Non-pigmented ciliary epithelial cell (primary cell): Measurements from ENCODE around the gene CPT1C.

Experiments
- DNase-seq: peaks from one replicate; pipeline ENCODE4 v3.0.0-alpha.2; 2010; ENCODE audit warnings: low read depth

CPT1C gene

DNA sequence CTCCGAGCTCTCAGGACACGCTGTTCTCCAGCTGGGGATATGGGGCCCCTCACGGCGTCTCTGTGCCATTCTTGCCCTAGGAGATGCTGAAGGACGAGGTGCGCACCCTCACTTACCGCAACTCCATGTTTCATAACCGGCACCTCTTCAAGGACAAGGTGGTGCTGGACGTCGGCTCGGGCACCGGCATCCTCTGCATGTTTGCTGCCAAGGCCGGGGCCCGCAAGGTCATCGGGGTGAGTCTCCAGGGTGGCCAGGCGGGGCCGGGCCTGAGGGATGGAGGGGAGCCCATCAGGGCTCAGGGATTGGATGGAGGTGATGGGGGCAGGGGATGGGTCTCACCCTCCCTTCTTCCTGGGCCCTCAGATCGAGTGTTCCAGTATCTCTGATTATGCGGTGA, 9.1 kb upstream of the CPT1C start:
- no peak for DNase-seq

DNA sequence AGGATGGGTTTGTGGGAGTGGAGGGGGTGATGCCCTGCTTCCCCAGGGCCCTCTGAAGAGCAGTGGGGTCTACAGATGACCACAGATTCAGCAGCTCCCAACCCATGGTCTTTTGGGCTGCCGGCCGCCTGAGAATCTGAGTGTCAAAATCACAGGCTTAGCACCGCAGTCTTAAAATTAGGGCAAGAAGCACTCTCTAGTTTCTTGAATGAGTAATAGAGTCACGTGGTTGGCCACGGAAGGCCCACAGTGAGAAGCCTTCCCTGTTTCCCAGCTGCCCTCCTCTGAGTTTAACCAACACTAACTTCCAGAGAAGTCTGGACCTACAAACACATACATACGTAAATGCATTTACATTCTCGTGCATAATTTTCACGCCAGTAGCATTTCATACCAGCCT, 8.6 kb upstream of the CPT1C start:
- no peak for DNase-seq

GRCh38 chr19:49683814-49684250, 7.1 kb upstream of the CPT1C start:
- no peak for DNase-seq

- no peak for DNase-seq
Observed at GRCh38 chr19:49684251-49684982, 6.5 kb upstream of the CPT1C start.

- DNase-seq, result no peak
Observed at GRCh38 chr19:49684983-49685553, 5.8 kb upstream of the CPT1C start.

DNA sequence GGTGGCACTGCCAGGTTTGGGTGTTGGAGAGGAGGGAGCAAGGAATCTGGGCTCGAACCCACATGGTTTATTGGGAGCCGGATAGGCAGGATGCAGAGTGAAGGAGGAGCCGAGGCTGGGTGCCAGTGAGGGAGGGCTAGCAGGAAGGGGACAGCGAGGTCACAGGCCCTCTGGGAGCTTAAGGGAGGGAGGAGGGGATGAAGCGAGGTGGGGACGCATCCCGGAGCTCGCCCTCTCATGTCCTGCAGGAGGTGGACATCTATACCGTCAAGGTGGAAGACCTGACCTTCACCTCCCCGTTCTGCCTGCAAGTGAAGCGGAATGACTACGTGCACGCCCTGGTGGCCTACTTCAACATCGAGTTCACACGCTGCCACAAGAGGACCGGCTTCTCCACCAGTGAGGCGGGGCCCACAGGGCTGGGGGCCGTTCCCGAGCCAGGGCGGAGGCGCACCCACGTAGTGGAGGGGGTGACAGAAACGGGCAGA, 5.0 kb upstream of the CPT1C start:
- DNase-seq, result no peak

GRCh38 chr19:49686503-49687088, 4.3 kb upstream of the CPT1C start:
- no peak for DNase-seq

- no peak for DNase-seq
Observed at GRCh38 chr19:49687150-49687549, 3.8 kb upstream of the CPT1C start.

DNA sequence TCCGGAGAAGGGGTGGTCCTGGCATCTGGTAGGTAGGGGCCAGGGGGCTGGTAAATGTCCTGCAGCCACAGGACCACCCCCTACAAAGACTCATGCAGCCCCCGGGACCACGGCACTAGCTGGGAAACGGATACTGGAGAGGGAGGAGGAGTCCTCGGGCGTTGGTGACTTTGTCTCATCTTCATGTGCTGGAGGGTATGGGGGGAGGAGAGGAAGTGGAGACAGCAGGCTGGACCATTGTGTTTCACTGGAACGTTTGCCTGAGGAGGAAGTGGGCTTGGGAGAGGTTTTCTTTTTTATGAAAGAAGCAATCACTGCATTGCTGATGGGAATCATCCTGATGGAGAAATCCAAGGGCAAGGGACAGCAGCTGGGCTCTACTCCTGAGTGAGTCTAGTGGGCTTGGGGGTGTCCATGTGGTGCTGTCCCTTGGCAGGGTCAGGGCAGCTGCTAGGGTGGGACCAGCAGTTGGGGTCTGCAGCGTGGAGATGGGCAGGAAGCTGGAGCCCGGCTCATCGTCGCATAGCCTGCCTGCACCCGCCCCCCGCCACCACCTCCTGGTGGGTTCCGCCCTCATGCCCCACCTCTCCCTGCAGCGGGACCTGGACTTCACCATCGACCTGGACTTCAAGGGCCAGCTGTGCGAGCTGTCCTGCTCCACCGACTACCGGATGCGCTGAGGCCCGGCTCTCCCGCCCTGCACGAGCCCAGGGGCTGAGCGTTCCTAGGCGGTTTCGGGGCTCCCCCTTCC, 3.2 kb upstream of the CPT1C start:
- DNase-seq, result no peak

DNA sequence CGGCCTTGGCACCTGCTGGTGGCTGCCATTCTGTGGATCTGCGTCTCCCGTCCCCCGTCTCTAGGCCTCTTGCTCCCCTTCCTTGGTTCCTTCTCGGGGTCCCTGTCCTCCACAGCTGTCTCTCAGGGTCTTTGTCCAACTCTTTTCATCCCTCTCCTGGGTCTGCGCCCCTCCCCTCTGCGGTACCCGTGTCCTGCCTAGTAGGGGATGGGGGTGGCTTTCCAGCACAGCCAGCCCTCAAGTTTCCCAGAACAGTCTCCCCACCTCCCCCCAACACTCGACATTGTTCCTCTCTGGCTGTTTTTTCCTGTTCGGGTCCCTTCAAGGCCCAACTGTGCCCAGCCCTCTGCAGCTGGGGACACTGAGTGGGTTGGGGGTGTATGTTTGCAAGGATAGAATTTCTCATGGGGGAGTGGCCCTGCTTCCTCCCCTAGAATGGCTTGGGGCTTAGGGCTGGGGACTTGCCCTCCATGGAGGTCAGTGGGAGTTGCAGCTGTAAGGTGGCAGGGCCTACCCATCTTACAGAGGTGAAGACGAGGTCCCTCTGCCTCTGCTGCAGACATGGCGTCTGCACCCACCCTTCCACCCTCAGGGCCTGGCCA, 2.3 kb upstream of the CPT1C start:
- no peak for DNase-seq

- DNase-seq, result no peak
Observed at GRCh38 chr19:49689133-49690078, 1.5 kb upstream of the CPT1C start, which contains the start of gene ADM5. TSS of gene ADM5 (plus strand) at chr19:49689594. CDS start at chr19:49689838, 244 bp downstream.

- DNase-seq, result no peak
Observed at GRCh38 chr19:49690079-49690655, 749 bp upstream of the CPT1C start.

- peak; percentile 48 for DNase-seq
Observed at GRCh38 chr19:49691243-49692146, 579 bp downstream of the CPT1C start.

- no peak for DNase-seq
Observed at GRCh38 chr19:49692147-49692506, 1.2 kb downstream of the CPT1C start.

- no peak for DNase-seq
Observed at GRCh38 chr19:49696115-49696514, 5.2 kb downstream of the CPT1C start.

- DNase-seq, result no peak
Observed at GRCh38 chr19:49696865-49697264, 5.9 kb downstream of the CPT1C start.

DNA sequence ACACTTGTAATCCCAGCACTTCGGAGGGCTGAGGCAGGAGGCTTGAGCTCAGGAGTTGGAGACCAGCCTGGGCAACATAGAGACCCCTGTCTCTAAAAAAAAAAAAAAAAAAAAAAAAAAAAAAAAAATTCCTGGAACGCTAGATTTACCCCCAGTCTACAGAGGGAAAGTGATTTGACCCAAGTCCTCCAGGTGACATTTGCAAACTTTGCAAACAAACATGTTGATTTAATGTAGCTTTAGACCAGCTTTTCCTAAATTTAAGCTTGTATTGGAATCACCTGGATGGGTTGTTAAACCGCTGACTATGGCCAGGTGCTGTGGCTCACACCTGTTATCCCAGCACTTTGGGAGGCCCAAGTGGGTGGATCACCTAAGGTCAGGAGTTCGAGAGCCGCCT, 8.4 kb downstream of the CPT1C start:
- no peak for DNase-seq

DNA sequence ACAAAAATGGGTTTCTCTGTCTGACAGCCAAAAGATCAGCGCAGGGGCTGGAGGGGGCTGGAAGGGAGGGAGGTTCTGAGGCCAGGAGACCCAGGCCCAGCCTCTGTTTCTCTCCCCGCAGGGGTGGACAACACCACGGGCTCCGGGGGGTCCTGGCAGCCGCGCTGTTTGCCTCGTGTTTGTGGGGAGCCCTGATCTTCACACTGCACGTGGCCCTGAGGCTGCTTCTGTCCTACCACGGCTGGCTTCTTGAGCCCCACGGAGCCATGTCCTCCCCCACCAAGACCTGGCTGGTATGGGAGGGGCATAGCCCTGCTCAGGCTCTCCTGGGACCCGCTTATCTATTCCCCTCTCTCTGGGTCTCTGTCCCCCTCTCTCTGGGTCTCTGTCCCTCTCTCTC, 9.6 kb downstream of the CPT1C start:
- no peak for DNase-seq

GRCh38 chr19:49701271-49701786, 10.4 kb downstream of the CPT1C start:
- DNase-seq, result no peak
